Colonic mucosa (tissue), 4 donors: Measurements from ENCODE around the gene ACBD3. TPM values are rescaled to one million over a fixed set of nuclear protein-coding genes. Genes with fewer than 3 reads are reported as not detected.

Experiments
- DNase-seq: peaks from one replicate; pipeline ENCODE4 v3.0.0-alpha.2; 2020
- H3K27ac ChIP-seq: fragments of 200-600 bp; one replicate; pipeline ENCODE4 v1.8.0; 2021
- H3K27me3 ChIP-seq: fragments of 200-600 bp; one replicate; pipeline ENCODE4 v1.8.0; 2021
- H3K36me3 ChIP-seq: fragments of 200-600 bp; one replicate; pipeline ENCODE4 v1.8.0; 2021
- H3K4me1 ChIP-seq: fragments of 200-600 bp; one replicate; pipeline ENCODE4 v1.8.0; 2021; ENCODE audit warnings: mild to moderate bottlenecking
- H3K4me3 ChIP-seq: fragments of 200-600 bp; one replicate; pipeline ENCODE4 v1.8.0; 2021
- H3K9ac ChIP-seq, 2 donors: one replicate each; pipeline ENCODE4 v1.7.0; 2013; ENCODE audit warnings: control low read depth in 2 of 2, low read depth in 2 of 2, low read length in 2 of 2
- H3K9me3 ChIP-seq: fragments of 200-600 bp; one replicate; pipeline ENCODE4 v1.8.0; 2021
- intact Hi-C: fragments of 100-400 bp; cut with DNase I; formaldehyde crosslinking; loops from one replicate; pipeline ENCODE4 v1.14.1; 2022
- total RNA-seq, 2 donors: library from RNA; stranded (reverse); fragmentation: NEBNext Ultra II Directional in 1 of 2; extraction: Animal tissue kit (Norgen Biotek cat#: 25700) in 1 of 2; gene quantifications; one replicate each; pipeline ENCODE4 v1.2.1, GENCODE V29; 2021
- TF ChIP-seq, protein P1 (sequence below): fragments of 200-600 bp; IDR thresholded peaks from one replicate; pipeline ENCODE4 v1.8.0; 2022; ENCODE audit warnings: antibody characterized with exemption, mild to moderate bottlenecking
- donor health status: healthy.
- donor health status: DM: no; HTN: no; CAD: no.
- donor health status: DM: no; HTN: no; CAD: no.

The ACBD3 gene
- 10 to 100 TPM; 46.6 to 61.6 TPM for total RNA-seq

DNA sequence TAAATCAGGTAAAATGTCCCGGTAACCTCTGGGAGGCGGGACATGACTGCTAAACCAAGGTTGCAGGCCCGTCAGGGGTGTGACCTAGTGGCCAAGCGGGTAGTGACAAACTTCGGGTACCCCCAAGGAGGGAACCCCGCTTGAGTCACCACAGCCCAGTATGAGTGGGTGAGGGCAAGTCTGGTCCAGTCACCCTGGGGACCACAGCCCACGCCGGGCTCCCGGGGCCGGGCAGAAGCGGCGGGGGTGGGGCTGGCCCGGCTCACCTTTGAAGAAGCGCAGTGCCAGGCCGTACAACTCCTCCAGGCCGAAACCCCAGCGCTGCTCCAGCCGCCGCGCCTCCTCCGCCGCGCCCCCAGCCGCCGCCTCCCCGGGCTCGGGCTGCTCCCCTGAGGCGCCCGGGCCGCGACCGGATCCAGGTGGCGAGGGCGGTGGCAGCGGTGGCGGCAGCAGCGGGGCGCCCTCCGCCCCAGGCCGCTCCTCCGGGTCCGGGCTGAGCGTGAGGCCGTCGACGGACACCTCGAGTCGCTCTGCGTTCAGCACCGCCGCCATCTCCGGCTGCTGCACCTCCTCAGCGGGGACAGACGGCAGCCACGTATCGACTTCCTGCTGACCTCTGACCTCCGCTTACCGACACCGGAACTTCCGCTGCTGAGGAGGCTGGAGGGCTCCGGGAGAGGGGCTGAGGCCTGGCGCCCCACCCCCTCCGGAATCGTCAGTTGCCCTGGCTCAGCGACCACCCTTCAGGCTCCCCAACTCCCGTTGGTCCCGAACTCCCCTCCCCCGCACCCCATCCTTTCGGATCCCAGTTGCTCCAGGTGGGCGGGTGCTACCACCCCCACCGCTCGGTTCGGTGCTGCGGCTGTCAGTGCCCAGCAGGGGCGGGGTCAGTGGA is at the start of gene ACBD3:
Gene ACBD3, minus strand, starts transcription at position 618 of the 895 bp plus-strand sequence. Its CDS starts 66 bp downstream, at position 552.
- peak; percentile 91 for DNase-seq
- Histone ChIP-seq H3K27me3 (no peaks in the 10 kb centered on the region), H3K9ac (peak within 1 kb of the TSS; percentile 92 to 97), H3K4me3 (peak within 1 kb of the TSS; percentile 84), H3K36me3 (no peaks in the 10 kb centered on the region), H3K9me3 (no peaks in the 10 kb centered on the region), H3K27ac (peak within 1 kb of the TSS; percentile 95), H3K4me1 (no peaks in the 10 kb centered on the region)
- intact Hi-C loops: loop anchor here (5.0 kb wide), 1 partner anchor 119 kb away; no protein-coding TSS in a partner anchor
- TF ChIP-seq, protein P1, sequence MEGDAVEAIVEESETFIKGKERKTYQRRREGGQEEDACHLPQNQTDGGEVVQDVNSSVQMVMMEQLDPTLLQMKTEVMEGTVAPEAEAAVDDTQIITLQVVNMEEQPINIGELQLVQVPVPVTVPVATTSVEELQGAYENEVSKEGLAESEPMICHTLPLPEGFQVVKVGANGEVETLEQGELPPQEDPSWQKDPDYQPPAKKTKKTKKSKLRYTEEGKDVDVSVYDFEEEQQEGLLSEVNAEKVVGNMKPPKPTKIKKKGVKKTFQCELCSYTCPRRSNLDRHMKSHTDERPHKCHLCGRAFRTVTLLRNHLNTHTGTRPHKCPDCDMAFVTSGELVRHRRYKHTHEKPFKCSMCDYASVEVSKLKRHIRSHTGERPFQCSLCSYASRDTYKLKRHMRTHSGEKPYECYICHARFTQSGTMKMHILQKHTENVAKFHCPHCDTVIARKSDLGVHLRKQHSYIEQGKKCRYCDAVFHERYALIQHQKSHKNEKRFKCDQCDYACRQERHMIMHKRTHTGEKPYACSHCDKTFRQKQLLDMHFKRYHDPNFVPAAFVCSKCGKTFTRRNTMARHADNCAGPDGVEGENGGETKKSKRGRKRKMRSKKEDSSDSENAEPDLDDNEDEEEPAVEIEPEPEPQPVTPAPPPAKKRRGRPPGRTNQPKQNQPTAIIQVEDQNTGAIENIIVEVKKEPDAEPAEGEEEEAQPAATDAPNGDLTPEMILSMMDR: no peak

GRCh38 chr1:226233806-226234205 is 47.3 kb upstream of the ACBD3 start:
- H3K27me3 ChIP-seq: no peaks in the 10 kb centered on the region
- H3K4me1 ChIP-seq: no peaks in the 10 kb centered on the region
- no peak for DNase-seq
- no peak overlapping the region for H3K4me3 ChIP-seq
- intact Hi-C loops: no loop called here
- H3K9me3 ChIP-seq: no peaks in the 10 kb centered on the region
- H3K27ac ChIP-seq: no peak overlapping the region
- TF ChIP-seq, protein P1: no peak
- no peak overlapping the region for H3K9ac ChIP-seq
- H3K36me3 ChIP-seq: no peaks in the 10 kb centered on the region

DNA sequence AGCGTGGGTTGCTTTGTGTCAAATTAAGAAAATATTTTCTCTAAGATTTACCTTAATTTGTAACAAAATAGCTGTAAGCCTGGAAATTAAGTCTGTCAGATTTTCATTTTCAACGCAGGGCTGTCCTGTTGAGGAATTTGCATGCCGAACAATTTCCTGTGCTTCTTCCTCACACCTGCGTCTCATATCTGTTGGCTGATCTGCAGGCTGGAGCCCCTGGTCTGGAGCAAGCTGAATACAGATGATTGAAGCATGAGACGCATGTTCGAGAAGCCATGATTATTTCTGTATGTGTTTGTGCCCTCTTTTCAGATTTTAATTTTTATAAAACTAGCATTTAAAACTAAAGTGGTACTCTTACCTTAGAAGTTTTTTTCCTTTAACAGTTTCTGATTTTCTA is 46.8 kb upstream of the ACBD3 start:
- intact Hi-C loops: no loop called here
- Histone ChIP-seq H3K27ac (no peak overlapping the region), H3K36me3 (no peaks in the 10 kb centered on the region), H3K27me3 (no peaks in the 10 kb centered on the region), H3K4me3 (no peak overlapping the region), H3K9ac (no peak overlapping the region), H3K9me3 (no peaks in the 10 kb centered on the region), H3K4me1 (no peaks in the 10 kb centered on the region)
- no peak for DNase-seq
- TF ChIP-seq, protein P1: no peak

GRCh38 chr1:226226601-226227000 is 40.1 kb upstream of the ACBD3 start:
- no peak overlapping the region for H3K9ac ChIP-seq
- no peaks in the 10 kb centered on the region for H3K9me3 ChIP-seq
- no peaks in the 10 kb centered on the region for H3K4me1 ChIP-seq
- intact Hi-C loops: no loop called here
- no peak overlapping the region for H3K4me3 ChIP-seq
- H3K27ac ChIP-seq: no peak overlapping the region
- H3K36me3 ChIP-seq: no peaks in the 10 kb centered on the region
- TF ChIP-seq, protein P1: no peak
- DNase-seq: no peak
- H3K27me3 ChIP-seq: peaks cover 4% of the 10 kb centered on the region

DNA sequence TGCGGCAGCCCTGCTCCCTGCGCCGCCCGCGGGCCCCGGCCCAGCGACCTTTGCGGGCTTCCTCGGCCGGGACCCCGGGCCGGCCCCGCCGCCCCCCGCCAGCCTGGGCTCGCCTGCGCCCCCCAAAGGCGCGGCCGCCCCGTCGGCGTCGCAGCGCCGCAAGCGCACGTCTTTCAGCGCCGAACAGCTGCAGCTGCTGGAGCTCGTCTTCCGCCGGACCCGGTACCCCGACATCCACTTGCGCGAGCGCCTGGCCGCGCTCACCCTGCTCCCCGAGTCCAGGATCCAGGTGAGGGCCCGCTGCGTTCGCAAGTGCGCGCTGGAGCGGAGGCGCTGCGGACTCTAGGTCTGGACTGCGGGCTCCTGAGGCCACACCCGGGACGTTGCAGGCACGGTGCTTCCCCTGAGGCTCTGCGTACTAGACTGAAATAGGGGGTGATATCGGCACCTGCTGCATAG is 37.3 kb upstream of the ACBD3 start:
- Histone ChIP-seq H3K4me1 (no peaks in the 10 kb centered on the region), H3K9ac (peak overlapping the region; percentile 1 to 40), H3K36me3 (no peaks in the 10 kb centered on the region), H3K27ac (no peak overlapping the region), H3K4me3 (peak overlapping the region; percentile 35), H3K27me3 (peaks cover 4% of the 10 kb centered on the region), H3K9me3 (no peaks in the 10 kb centered on the region)
- TF ChIP-seq, protein P1: no peak
- peak; percentile 26 for DNase-seq
- intact Hi-C loops: no loop called here
